CD1c-positive myeloid dendritic cell (primary cell): ENCODE measurements around the gene C2CD4C.
"Not testable (repeated sequence)": the region's sequence is repeated elsewhere in the genome, so short reads cannot be mapped to it uniquely, and the experiment has no call there.

Source experiments
- DNase-seq: peaks from one replicate; pipeline ENCODE4 v3.0.0-alpha.2; 2016; ENCODE audit errors: extremely low spot score

The C2CD4C gene, protein sequence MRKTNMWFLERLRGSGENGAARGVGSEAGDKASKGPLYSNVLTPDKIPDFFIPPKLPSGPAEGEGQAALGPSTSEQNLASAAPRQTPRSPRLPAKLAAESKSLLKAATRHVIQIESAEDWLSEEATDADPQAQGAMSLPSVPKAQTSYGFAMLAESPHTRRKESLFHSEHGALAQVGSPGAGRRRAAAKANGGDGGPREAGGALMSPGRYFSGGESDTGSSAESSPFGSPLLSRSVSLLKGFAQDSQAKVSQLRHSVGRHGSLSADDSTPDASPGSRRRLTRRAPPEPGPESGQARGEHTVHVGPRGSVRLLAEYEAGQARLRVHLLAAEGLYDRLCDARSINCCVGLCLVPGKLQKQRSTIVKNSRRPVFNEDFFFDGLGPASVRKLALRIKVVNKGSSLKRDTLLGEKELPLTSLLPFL

DNA sequence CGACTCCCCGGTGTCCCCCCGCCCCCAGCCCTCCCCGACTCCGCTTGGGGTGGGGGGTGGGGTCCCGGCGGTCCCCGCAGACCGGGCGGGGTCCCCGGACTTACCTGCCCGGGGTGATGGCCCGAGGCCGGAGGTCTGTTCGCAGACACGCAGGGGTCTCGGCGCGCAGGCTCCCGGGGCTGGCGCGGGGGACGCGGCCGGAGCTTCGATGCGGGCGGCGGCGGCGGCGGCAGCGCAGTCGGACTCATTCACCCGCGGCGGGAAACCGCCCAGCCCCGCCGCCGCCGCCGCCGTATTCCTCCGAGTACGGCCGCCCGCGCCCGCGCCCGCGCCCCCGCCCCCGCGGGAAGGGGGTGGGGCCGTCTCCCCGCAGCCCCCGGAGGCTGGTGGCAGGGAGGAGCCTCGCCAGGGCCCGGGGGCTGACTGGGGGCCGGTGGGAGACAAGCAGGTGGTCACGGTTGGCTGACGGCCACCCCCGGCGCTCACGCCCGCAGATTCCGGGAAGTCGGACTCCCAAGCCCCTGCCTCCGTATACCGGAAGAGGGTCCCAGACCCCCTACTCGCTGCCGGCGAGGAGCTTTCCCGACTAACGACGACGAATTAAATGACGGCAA, at the start of gene C2CD4C:
Gene C2CD4C, minus strand, starts transcription at position 246 of the 614 bp plus-strand sequence. CDS start 786 bp downstream, outside the sequence.
- DNase-seq: no peak

DNA sequence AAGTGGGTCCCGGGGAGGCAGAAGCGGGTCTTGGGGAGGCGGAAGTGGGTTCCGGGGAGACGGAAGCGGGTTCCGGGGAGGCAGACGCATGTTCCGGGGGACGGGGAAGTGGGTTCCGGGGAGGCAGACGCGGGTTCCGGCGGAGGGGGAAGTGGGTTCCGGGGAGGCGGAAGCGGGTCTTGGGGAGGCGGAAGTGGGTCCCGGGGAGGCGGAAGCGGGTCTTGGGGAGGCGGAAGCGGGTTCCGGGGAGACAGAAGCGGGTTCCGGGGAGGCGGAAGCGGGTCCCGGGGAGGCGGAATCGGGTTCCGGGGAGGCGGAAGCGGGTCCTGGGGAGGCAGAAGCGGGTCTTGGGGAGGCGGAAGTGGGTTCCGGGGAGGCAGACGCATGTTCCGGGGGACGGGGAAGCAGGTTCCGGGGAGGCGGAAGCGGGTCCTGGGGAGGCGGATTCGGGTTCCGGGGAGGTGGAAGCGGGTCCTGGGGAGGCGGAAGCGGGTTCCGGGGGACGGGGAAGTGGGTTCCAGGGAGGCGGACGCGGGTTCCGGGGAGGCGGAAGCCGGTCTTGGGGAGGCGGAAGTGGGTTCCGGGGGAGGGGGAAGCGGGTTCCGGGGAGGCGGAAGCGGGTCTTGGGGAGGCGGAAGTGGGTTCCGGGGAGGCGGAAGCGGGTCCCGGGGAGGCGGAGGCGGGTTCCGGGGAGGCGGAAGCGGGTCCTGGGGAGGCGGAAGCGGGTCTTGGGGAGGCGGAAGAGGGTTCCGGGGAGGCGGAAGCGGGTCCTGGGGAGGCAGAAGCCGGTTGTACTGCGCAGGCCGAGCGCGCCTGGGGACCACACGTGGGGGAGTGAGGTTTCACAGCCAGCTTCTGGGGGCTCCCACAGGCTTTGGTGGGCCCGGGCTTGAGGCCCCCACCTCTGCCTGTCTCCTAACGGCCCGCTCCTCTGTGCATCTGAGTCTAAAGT, 49.4 kb upstream of the C2CD4C start:
- no peak for DNase-seq

DNA sequence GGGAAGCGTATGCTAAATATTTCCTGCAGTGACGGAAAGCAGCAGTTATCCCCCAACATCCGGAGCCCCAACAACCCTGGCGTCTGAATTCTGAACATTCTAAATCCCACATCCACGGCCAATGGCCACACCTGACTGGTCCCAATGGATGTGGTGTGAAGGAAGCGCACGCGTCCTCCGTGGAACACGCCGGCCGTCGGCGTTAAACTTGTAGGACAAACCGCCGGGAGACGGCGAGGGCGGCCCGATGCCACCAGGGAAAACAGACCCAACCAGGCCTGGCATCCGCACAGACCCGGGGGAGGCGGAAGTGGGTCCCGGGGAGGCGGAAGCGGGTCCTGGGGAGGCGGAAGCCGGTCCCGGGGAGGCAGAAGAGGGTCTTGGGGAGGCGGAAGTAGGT, 48.7 kb upstream of the C2CD4C start:
- no peak for DNase-seq

DNA sequence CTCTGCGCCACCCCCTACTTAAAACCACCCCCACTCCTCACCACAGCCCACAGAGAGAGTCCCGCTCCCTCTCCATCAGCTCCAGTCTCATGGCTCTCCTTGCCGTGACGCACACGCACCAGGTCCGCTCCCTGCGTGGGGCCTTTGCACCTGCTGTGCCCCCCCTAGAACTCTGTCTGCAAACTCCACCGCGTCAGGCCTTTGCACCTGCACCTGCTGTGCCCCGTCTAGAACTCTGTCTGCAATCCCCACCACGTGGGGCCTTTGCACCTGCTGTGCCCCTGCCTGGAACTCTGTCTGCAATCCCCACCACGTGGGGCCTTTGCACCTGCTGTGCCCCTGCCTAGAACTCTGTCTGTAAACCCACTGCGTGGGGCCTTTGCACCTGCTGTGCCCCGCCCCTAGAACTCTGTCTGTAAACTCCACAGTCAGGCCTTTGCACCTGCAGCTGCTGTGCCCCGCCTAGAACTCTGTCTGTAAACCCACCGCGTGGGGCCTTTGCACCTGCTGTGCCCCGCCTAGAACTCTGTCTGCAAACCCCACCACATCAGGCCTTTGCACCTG, 47.7 kb upstream of the C2CD4C start:
- no peak for DNase-seq

DNA sequence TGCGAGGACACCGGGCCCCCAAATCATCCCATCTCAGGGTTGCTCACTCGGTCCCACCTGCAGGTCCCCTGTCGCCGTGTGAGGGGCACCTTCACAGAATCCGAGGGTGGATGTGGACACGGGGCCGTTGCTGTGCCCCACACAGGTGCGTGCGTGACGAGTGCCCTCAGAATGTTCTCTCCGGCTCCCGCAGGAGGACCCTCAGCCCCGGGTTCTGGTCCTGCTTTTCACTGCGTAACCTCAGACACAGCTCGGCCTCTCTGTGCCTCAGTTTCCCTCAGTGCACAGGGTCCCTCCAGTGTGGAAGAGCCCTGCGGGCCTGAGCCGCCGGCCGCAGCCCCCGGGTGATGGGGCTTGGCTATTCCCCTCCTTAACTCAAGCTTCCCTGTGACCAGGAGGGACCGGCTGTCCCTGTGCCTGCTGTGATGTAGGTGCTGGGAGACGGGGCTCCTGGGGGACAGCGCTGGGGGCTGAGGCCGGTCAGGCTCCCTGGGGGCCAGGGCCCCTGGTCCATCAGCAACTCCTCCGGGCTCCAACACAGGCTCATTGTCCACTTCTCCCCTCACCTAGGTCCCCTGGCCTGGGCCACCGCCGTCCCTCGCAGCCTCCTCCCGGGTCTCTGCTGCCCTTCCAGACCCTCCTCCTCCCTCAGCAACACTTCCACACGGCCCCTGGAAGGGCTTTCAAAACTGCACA, 47.1 kb upstream of the C2CD4C start:
- no peak for DNase-seq

DNA sequence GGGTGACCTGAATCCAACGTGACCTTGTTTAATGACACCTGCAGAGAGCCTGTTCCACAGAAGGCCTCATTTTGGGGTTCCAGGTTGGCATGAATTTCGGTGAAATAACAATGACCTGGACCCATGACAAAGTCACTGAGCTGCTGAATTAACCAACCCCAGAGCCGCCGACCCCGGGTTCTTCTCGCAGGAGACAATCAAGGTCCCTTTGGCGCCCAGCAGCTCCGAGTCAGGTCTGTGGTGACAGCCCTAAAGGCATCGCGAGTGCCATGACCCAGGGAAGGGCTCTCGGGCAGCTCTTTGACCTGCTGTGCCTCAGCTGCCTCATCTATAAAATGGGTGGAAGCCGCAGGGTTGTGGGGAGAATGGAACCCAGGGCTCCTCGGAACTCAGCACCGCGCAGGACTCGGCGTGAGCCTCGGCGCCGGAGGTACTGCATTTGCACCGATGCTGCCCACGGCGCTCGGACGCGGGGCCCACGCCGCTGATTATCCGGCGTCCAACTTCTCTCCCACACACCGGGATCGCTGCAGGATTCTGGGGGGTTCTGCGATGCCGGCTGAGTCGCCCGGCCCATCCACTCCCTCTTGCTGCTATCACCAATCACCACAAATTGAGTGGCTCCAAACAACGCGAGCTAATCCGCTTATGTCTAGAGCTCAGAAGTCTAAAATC, 46.2 kb upstream of the C2CD4C start:
- no peak for DNase-seq

DNA sequence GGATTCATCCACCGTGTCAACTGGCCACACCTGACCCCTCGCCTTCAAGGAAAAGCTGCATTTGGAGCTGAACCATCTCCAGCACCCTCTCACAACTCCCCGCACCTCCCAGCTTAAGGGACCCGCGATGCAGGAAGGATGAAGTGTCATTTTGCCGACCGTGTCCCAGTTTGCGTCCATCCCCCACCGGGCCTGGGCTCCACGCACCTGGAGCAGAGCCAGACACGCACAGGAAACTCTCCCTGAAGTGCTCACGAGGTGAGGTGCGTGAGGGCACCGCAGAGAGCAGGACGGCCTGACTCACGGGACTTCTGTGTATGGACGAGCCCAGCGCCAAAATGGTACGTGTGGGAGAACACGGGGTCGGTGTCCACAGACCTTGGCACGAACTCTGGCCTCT, 44.7 kb upstream of the C2CD4C start:
- no peak for DNase-seq

DNA sequence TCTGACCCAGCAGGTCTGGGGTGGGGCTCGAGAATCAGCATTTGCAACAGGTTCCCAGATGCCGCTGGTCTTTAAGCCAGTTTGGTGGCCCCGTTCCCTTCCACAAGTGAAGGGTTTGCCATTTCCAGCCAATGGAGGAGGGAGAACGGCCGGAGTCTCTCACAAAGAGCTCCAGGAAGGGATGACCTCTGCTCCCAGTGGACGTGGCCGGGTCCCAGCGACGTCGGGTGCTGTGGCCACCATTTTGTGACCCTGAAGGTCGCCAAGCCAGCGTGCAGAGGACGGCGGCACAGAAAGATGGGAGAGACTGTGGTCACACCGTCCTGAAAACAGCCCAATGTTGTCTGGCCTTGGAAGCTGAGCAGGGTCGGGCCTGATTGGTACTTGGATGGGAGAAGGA, 43.9 kb upstream of the C2CD4C start:
- no peak for DNase-seq

DNA sequence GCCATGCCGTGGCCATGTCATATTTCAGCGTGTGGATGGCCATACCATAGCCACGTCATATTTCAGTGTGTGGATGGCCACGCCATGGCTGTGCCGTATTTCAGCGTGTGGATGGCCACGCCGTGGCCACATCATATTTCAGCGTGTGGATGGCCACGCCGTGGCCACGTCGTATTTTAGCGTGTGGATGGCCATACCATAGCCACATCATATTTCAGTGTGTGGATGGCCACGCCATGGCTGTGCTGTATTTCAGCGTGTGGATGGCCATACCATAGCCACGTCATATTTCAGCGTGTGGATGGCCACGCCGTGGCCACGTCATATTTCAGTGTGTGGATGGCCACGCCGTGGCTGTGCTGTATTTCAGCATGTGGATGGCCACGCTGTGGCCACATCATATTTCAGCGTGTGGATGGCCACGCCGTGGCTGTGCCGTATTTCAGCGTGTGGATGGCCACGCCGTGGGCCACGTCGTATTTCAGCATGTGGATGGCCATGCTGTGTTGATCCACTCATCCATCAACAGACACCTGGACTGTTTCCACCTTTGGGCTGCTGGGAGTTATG, 42.0 kb upstream of the C2CD4C start:
- not testable (repeated sequence) for DNase-seq

DNA sequence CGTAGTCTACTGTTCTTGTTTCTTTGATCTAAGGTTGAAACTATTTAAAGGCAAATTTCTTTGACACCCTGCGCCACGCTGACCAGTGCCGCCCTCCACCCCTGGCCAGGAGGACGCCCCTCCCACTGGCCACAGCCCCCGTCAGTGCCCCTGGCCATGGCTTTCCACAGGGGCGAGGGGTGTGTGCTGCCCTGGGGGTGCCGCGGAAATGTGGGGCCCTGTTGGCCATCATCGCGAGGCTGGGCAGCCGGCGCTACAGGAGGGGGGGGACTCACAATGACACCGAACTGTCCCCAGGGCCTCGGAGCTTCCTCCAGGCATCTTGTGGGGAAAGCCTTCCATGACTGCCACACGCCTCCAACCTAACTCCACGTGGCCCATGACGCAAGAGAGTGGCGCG, 41.0 kb upstream of the C2CD4C start:
- DNase-seq: no peak

DNA sequence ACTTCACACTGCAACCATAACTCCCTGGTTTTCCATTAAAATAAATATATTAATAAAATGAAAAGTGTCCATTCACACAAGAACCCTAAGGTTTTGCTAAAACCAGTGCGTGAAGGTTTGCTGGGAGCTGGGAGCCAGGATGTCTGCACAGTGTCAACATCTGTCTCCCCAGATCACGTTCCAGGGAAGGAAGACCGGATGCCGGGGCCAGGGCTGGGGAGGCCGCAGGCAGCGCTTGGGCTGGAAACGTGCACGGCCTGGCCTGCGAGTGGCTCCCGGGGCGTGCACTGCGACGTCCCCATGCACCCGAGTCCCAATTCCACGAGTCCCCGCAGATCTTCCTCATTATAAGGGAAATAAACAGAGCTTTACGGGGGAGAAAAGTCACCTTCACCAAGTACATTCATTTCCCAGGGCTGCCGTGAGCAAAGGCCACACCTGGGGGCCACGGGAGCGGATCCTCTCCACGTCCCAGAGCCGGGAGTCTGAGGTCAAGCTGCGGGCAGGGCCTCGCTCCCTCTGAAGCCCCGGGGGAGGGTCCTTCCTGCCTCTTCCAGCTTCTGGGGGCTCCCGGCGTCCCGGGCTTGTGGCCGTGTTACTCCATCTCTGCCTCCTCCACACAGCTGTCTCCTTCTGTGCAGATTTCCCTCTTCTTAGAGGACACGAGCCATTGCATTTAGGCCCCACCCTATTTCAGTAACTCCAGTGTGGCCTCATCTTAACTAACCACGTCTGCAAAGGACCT, 39.0 kb upstream of the C2CD4C start:
- no peak for DNase-seq

DNA sequence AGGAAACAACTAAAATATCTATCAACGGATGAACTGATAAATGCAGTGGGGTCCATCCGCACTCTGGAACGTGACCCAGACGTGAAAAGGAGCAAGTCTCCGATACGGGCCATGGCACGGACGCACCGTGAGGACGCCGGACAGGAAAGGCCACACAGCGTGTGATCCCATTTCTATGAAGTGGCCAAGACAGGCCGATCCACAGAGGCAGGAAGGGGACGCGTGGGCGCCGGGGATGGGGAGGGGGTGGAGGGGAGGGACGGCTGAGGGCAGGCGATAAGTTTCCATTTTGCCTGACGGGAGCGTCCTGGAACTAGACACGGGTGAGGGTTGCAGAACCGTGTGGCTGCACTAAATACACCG, 38.1 kb upstream of the C2CD4C start:
- no peak for DNase-seq

DNA sequence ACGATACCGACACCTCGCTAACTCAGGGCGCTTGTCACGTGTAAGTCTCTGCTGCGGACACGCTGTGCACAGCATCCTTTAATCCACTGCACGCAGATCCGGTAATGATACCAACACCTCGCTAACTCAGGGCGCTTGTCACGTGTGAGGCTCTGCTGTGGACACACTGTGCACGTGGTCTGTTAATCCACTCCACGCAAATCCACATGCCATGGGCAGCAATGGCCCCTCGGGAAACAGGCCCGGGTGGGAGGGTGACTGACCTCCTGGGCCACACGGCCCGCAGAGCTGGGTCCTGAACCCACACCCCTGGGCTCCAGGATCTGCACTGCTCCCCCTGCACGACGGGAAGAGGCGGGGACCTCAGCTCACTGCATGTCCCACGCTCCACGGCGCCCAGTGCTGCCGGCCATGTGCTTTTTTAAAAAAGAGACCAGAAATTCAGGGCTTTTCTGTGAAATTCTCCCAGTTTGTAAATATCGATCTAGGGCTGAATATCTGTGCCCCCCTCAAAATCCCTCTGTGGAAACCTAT, 35.8 kb upstream of the C2CD4C start:
- no peak for DNase-seq

DNA sequence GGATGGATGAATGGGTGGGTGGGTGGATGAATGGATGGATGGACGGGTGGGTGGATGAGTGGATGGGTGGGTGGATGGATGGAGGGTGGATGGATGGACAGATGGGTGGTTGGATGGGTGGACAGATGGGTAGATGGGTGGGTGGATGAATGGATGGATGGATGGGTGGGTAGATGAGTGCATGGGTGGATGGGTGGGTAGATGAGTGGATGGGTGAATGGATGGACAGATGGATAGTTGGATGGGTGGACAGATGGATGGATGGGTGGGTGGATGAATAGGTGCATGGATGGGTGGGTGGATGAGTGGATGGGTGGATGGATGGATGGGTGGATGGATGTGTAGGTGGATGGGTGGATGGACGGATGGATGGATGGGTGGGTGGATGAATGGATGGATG, 34.1 kb upstream of the C2CD4C start:
- DNase-seq: no peak

DNA sequence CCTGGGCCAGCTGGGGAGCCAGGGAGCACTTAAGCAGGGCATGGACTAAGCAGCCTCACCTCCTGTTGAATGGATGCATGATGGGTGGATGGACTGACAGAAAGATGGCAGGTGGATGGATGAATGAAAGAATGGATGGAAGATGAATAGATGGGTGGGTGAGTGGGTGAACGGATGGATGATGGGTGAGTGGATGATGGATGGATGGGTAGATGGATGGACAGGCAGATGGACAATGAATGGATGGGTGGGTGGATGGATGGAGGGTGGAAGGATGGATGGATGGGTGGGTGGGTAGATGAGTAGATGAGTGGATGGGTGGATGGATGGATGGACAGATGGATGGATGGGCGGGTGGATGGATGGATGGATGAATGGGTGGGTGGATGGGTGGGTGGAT, 33.1 kb upstream of the C2CD4C start:
- no peak for DNase-seq

DNA sequence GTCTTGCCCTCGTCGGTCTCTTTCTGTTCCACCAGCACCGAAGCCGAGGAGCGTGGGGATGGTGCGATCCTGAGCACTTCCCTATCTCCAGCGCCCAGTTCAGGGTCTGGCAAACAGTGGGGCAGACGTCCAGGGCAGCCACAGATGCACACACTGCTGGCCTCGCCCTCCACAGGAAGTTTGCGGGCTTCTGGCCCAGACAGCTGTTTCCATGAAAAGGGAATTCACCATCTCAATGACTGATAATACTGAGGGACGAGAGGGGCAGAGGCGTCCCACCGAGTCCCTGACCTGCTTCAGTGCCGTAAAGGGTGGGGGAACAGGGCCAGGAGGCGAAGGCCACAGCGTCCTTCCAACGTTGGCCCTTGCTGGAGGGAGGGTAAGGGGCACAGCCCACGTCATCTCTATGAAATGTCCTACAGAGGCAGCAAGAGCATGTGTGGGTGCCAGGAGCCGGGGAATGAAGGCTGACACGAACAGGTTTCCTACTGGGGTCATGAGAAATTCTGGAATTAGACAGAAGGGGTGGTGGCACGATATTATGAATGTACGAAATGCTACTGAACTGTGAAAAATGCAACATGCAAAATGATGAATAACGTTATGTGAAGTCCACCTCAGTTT, 32.4 kb upstream of the C2CD4C start:
- DNase-seq: no peak

DNA sequence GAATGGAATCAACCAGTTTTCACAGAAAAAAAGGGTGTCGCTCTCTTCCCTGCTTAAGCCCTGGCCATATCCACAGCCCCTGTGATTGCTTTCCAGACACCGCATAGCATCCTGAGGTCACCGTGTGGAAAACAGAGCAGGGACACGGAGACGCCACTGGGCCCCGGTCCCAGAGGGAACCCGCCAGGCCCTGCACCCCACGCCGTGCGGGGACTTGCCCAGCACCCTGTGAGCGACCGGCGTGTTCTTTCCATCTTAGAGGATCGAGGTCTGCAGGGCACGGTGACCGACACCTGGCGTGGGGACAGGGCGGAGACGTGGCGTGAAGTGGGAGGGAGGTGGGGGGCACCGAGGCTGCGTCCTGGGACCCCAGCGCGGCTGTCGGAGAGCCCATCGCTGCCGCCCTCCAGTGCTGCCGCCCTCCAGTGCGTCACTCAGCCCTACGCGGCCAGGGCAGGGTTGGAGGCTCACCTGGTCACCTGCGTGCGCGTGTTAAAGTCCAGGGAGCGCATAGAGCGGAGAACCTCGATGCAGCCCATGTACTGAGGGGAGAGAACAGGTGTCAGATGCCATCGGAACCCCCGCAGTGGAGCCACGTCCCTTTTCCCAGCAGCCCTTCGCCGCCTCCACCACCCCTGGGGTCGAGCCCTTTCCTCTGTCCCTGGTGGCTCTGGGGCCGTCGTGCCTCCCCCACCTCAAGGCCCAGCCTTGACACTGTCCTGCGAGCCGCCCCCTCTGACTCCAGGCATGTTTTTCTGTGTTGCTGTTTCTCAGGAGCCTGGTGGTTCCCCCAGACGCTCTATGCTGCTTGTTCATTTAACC, 31.7 kb upstream of the C2CD4C start:
- DNase-seq: no peak
